ENCODE results near the gene RNF213. TPM values are rescaled to one million over a fixed set of nuclear protein-coding genes. Genes with fewer than 3 reads are reported as not detected.

The RNF213 gene
- total RNA-seq, 1 donor, result 134 TPM

DNA sequence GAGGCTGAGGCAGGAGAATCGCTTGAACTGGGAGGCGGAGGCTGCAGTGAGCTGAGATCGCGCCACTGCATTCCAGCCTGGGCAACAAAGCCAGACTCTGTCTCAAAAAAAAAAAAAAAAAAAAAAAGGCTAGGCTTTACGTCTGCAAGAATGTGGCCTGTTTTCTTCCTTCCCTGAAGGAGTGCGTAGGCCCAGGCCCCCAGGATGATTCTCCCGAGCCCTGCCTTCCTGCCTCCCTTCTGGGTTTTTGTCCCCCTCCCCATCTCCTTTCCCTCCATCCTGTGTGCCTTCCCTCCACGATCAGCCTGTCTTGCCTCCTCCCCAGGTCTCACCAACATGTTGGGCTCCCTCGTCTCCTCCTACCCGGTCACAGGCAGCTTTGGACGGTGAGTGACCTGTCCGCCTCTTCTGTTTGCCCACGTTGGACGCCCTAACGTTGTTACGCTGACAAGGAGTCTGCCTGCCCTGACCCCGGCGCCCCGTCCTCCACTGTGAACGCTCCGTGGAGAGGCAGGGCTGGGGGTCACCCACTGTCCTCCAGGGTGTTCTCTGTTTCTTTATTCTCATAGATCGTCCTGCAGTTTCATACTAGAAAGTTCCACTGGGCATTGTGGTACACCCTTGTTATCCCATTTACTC lies 15.7 kb upstream of the RNF213 start:
- no peaks in the 10 kb centered on the region for H4K20me1 ChIP-seq (ENCODE audit: insufficient read depth, low read length)
- H3K27ac ChIP-seq (ENCODE audit: low read depth, low read length), result no peak overlapping the region
- no peak overlapping the region for H3K4me3 ChIP-seq (ENCODE audit: insufficient read depth, low read length)
- no peaks in the 10 kb centered on the region for H3K27me3 ChIP-seq (ENCODE audit: insufficient read depth, low read length)
- no peak overlapping the region for H2AFZ ChIP-seq (ENCODE audit: low read length)
- H3K9me3 ChIP-seq (ENCODE audit: low read depth, low read length), result no peaks in the 10 kb centered on the region
- no peaks in the 10 kb centered on the region for H3K36me3 ChIP-seq (ENCODE audit: insufficient read depth, low read length)
- TF ChIP-seq, protein P1, sequence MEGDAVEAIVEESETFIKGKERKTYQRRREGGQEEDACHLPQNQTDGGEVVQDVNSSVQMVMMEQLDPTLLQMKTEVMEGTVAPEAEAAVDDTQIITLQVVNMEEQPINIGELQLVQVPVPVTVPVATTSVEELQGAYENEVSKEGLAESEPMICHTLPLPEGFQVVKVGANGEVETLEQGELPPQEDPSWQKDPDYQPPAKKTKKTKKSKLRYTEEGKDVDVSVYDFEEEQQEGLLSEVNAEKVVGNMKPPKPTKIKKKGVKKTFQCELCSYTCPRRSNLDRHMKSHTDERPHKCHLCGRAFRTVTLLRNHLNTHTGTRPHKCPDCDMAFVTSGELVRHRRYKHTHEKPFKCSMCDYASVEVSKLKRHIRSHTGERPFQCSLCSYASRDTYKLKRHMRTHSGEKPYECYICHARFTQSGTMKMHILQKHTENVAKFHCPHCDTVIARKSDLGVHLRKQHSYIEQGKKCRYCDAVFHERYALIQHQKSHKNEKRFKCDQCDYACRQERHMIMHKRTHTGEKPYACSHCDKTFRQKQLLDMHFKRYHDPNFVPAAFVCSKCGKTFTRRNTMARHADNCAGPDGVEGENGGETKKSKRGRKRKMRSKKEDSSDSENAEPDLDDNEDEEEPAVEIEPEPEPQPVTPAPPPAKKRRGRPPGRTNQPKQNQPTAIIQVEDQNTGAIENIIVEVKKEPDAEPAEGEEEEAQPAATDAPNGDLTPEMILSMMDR (IDR thresholded peaks at IDR 0.05; ENCODE audit: extremely low read depth, low read depth, low read length), result no peak
- no peak for DNase-seq (ENCODE audit: insufficient read length, low spot score, missing footprints)
- H3K4me2 ChIP-seq (ENCODE audit: insufficient read depth, low read length), result no peak overlapping the region
- H3K79me2 ChIP-seq (ENCODE audit: insufficient read depth, low read length), result no peaks in the 10 kb centered on the region
- H3K4me1 ChIP-seq (ENCODE audit: insufficient read depth, low read length), result no peaks in the 10 kb centered on the region

- H3K9me3 ChIP-seq (ENCODE audit: low read depth, low read length), result no peaks in the 10 kb centered on the region
- TF ChIP-seq, protein P1 (IDR thresholded peaks at IDR 0.05; ENCODE audit: extremely low read depth, low read depth, low read length), result no peak
- H3K27me3 ChIP-seq (ENCODE audit: insufficient read depth, low read length), result no peaks in the 10 kb centered on the region
- H2AFZ ChIP-seq (ENCODE audit: low read length), result no peak overlapping the region
- no peak overlapping the region for H3K27ac ChIP-seq (ENCODE audit: low read depth, low read length)
- H3K79me2 ChIP-seq (ENCODE audit: insufficient read depth, low read length), result no peaks in the 10 kb centered on the region
- no peaks in the 10 kb centered on the region for H3K4me1 ChIP-seq (ENCODE audit: insufficient read depth, low read length)
- H3K36me3 ChIP-seq (ENCODE audit: insufficient read depth, low read length), result no peaks in the 10 kb centered on the region
- no peaks in the 10 kb centered on the region for H4K20me1 ChIP-seq (ENCODE audit: insufficient read depth, low read length)
- DNase-seq (ENCODE audit: insufficient read length, low spot score, missing footprints), result peak; percentile 63
- no peak overlapping the region for H3K4me2 ChIP-seq (ENCODE audit: insufficient read depth, low read length)
- H3K4me3 ChIP-seq (ENCODE audit: insufficient read depth, low read length), result no peak overlapping the region
Measured at GRCh38 chr17:80245566-80246265, 14.9 kb upstream of the RNF213 start.

- no peak overlapping the region for H3K4me3 ChIP-seq (ENCODE audit: insufficient read depth, low read length)
- peak; percentile 52 for DNase-seq (ENCODE audit: insufficient read length, low spot score, missing footprints)
- H3K27ac ChIP-seq (ENCODE audit: low read depth, low read length), result no peak overlapping the region
- no peaks in the 10 kb centered on the region for H3K79me2 ChIP-seq (ENCODE audit: insufficient read depth, low read length)
- no peaks in the 10 kb centered on the region for H3K36me3 ChIP-seq (ENCODE audit: insufficient read depth, low read length)
- H2AFZ ChIP-seq (ENCODE audit: low read length), result no peak overlapping the region
- no peaks in the 10 kb centered on the region for H3K9me3 ChIP-seq (ENCODE audit: low read depth, low read length)
- H3K27me3 ChIP-seq (ENCODE audit: insufficient read depth, low read length), result no peaks in the 10 kb centered on the region
- no peaks in the 10 kb centered on the region for H3K4me1 ChIP-seq (ENCODE audit: insufficient read depth, low read length)
- TF ChIP-seq, protein P1 (IDR thresholded peaks at IDR 0.05; ENCODE audit: extremely low read depth, low read depth, low read length), result no peak
- H3K4me2 ChIP-seq (ENCODE audit: insufficient read depth, low read length), result no peak overlapping the region
- no peaks in the 10 kb centered on the region for H4K20me1 ChIP-seq (ENCODE audit: insufficient read depth, low read length)
Measured at GRCh38 chr17:80246266-80246681, 14.4 kb upstream of the RNF213 start.

- TF ChIP-seq, protein P1 (IDR thresholded peaks at IDR 0.05; ENCODE audit: extremely low read depth, low read depth, low read length), result no peak
Measured at GRCh38 chr17:80246726-80247125, 13.9 kb upstream of the RNF213 start.

More at GRCh38 chr17:80246726-80247125, 13.9 kb upstream of the RNF213 start:
- Histone ChIP-seq H3K36me3 (ENCODE audit: insufficient read depth, low read length) (no peaks in the 10 kb centered on the region), H3K27ac (ENCODE audit: low read depth, low read length) (no peak overlapping the region), H3K4me3 (ENCODE audit: insufficient read depth, low read length) (no peak overlapping the region), H2AFZ (ENCODE audit: low read length) (no peak overlapping the region), H4K20me1 (ENCODE audit: insufficient read depth, low read length) (no peaks in the 10 kb centered on the region), H3K9me3 (ENCODE audit: low read depth, low read length) (no peaks in the 10 kb centered on the region), H3K4me1 (ENCODE audit: insufficient read depth, low read length) (no peaks in the 10 kb centered on the region), H3K79me2 (ENCODE audit: insufficient read depth, low read length) (no peaks in the 10 kb centered on the region), H3K4me2 (ENCODE audit: insufficient read depth, low read length) (no peak overlapping the region), H3K27me3 (ENCODE audit: insufficient read depth, low read length) (no peaks in the 10 kb centered on the region)
- no peak for DNase-seq (ENCODE audit: insufficient read length, low spot score, missing footprints)
